Skeletal muscle satellite cell (primary cell): Measurements from ENCODE around the gene PYGM. TPM values are rescaled to one million over a fixed set of nuclear protein-coding genes. Genes with fewer than 3 reads are reported as not detected.
A peak's percentile ranks its signal among the peaks of the same experiment; 100 is the strongest.

Experiments
- H3K27me3 ChIP-seq: 2 replicates; pipeline ENCODE4 v1.7.0; 2013; ENCODE audit warnings: low read length; ENCODE audit not compliant: control insufficient read depth, insufficient read depth
- H3K36me3 ChIP-seq: 2 replicates; pipeline ENCODE4 v1.7.0; 2013; ENCODE audit warnings: mild to moderate bottlenecking, control low read depth, low read length; ENCODE audit not compliant: insufficient read depth
- H3K4me1 ChIP-seq: 2 replicates; pipeline ENCODE4 v1.7.0; 2013; ENCODE audit warnings: low read length; ENCODE audit not compliant: control insufficient read depth, insufficient read depth
- H3K4me2 ChIP-seq: 2 replicates; pipeline ENCODE4 v1.7.0; 2013; ENCODE audit warnings: mild to moderate bottlenecking, low read length
- H3K4me3 ChIP-seq: 2 replicates; pipeline ENCODE4 v1.7.0; 2013; ENCODE audit warnings: low read length
- H3K9ac ChIP-seq: 2 replicates; pipeline ENCODE4 v1.7.0; 2013; ENCODE audit warnings: mild to moderate bottlenecking, low read depth, low read length, moderate library complexity
- H3K9me3 ChIP-seq: replicated peaks from 2 replicates; pipeline ENCODE4 v1.7.0; 2013; ENCODE audit warnings: mild to moderate bottlenecking, control low read depth, low read length
- total RNA-seq: library from RNA; depleted of rRNA; stranded (reverse); fragments of >200 nt; gene quantifications from 2 replicates; pipeline ENCODE4 v1.2.3, GENCODE V29; 2012; rRNA removed

PYGM gene
- total RNA-seq = 0.76 and 0.87 TPM in 2 replicates

DNA sequence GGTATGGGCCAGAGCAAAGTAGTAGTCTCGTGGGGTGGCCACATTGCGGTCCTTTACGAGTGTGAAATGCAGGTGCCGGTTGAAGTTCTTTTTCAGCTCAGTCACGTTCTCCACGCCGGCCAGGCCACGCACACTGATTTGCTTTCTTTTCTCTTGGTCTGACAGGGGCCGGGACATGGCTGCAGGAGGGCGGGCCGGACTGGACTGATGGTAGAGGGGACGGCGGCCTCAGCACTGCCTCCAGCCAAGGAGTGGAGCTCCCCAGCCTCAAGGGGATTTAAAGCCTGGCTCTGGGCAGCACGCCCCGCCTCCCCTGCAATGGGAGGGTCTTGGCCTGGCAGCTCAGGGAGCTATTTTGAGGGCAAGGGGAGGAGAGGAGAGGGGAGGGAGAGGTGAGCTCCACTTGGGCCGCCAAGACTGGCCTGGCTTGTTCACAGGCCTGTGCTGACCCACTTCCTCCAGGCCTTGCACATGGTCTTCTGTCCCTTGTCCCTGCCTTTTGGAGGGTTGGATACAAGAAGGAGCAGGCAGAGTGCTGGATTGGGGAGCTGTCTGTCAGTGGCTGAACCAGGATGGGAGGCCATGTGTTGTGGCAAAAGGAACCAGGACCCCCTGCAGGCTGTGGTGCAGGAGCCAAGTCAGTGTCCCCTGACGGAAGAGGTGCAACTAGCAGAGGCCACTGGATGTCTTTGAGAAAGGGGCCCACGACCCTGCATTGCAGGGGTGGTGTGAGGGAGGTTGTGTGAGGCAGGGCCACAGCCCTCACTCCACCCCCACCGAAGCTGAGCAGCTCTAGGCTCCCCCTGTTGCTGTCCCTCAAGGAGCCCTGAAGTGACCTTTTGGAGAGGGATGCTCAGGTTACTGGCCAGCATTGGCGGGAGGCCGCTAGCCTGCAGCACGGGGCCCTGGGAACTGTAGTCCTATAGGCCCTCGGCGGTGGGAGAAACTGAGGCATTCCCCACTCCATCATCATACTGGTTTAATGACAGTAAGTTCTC is at the start of gene PYGM:
PYGM (minus strand) TSS at position 253 of the 998 bp plus-strand sequence; CDS start at position 177, 76 bp downstream.
- Histone ChIP-seq H3K9ac (no peak within 1 kb of the TSS), H3K4me3 (no peak within 1 kb of the TSS), H3K36me3 (peaks cover 34% of the 10 kb centered on the region), H3K9me3 (no peaks in the 10 kb centered on the region), H3K27me3 (no peaks in the 10 kb centered on the region), H3K4me1 (peaks cover 25% of the 10 kb centered on the region), H3K4me2 (no peak within 1 kb of the TSS)

DNA sequence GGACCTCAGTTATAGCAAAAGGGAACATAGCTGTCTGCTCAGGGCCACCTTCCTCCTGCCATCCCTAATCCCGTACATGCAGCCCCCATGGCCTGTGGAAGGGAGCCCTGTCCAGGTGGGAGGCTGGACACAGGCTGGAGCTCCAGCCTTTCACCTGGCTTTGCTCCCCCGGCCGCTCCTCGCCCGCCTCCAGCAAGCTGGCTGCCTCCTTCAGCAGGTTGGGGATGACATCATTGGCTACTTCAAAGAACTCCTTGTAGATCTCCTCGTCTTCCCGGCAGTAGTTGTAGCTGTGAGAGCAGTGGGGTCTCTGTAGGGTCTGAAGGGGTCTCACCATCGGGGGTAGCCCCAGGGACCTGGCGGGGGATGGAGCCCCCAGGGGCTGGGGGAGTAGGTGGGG is 45.7 kb upstream of the PYGM start:
- no peak overlapping the region for H3K4me2 ChIP-seq
- peaks cover 28% of the 10 kb centered on the region for H3K36me3 ChIP-seq
- H3K9ac ChIP-seq = no peak overlapping the region
- no peaks in the 10 kb centered on the region for H3K27me3 ChIP-seq
- H3K4me1 ChIP-seq = peaks cover 17% of the 10 kb centered on the region
- no peaks in the 10 kb centered on the region for H3K9me3 ChIP-seq
- H3K4me3 ChIP-seq = no peak overlapping the region

DNA sequence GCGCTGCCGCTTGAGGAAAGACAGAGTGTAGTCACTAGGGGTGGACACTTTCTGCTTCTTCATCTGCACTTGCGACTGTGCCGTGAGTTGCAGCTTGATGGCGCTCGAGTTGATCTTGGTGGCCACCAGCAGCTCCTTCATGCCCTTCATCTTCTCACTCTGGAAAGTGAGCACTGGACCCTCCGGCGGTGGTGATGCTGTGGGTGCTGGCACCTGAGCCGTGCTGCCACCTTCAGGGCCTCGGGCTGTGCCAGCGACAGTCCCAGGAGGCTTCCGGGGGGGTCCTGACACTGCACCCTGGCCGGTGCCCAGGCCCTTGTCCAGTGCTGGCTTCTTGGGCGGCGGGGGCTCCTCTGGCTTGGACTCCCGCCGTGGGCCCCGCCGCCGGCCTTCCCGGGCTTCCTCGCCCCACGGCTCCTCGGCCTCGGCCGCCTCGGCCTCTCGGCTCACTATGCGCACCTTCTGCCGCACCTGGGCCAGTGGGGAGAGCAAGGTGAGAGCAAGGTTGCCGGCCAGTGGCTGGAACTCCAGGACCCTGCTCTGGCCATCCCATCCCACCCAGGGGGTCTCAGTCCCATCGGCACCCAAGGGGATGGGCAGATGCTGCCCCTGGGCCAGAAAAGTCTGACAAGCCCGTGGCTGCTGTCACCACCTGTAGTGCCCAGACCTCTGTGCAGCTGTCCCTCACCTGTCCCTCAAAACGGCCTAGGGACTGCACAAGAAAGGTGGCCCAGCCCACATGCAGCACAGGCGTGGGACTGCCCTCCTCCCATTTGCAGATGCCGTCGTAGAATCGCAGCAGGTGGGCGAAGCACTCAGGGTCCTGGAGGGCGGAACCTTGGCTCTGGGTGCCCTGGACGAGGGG is 44.8 kb upstream of the PYGM start:
- no peaks in the 10 kb centered on the region for H3K9me3 ChIP-seq
- H3K36me3 ChIP-seq = peaks cover 28% of the 10 kb centered on the region
- H3K27me3 ChIP-seq = no peaks in the 10 kb centered on the region
- H3K9ac ChIP-seq = no peak overlapping the region
- peak overlapping the region; percentile 96 for H3K4me2 ChIP-seq
- no peak overlapping the region for H3K4me3 ChIP-seq
- H3K4me1 ChIP-seq = peaks cover 14% of the 10 kb centered on the region

DNA sequence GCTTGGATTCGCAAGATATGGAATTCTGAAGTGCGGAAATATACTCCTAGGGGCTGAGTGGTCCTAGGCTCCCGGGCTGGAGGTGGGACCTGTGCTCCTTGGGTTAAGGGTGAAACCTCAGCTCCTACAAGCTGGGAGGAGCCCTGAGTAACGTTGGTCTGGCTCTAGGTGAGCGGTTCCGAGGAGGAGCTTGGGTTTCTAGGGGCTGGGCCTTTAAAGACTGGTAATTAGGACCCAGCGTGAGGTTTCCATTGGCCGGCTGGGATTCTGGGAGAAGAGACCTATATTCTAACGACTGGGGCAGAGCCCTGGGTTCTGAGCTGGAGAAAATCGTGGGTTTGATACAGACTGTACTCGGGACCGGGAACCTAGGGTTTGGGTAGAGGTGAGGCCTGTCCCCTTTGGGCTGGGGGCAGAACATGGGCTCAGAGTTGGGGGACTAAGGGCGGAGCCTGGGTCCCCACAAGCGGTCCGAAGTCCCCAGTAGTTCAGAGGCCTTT is 44.1 kb upstream of the PYGM start:
- no peaks in the 10 kb centered on the region for H3K27me3 ChIP-seq
- H3K4me1 ChIP-seq = peaks cover 8% of the 10 kb centered on the region
- peak overlapping the region; percentile 96 for H3K4me2 ChIP-seq
- peak overlapping the region; percentile 86 for H3K9ac ChIP-seq
- H3K36me3 ChIP-seq = peaks cover 28% of the 10 kb centered on the region
- H3K9me3 ChIP-seq = no peaks in the 10 kb centered on the region
- H3K4me3 ChIP-seq = peak overlapping the region; percentile 77

DNA sequence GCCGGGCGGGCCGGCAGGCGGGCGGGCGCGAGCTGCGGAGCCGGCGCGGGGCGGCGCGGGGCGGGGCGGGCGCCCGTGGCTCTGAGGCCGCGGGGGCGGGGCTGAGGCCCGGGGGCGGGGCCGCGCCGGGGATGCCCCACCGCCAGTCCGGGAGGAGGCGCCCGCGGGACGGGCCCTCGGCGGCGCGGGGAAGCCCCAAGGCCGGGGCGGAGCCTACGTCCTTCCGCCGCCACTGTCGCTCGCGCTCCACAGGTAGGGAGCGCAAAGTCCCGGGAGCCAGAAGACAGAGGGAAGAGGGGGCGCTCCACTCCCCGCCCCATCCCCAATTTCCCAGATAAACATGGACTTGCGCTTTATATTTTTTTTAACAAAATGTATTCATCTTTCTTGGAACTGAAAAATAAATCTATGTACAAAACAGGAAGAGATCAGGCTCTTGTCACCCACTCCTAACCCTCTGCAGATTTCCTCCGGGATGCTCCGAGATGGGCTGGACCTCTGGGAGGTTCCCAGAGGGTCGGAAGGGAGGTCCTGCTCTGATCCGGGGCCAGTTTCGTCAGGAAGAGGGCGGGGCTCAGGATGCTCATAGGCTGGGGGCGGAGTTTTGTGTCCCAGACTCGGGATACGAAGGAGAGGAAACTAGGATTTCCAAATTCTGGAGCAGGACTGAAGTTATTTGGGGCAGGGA is 43.5 kb upstream of the PYGM start, which contains the start of gene MAP4K2:
MAP4K2 (minus strand) TSS at position 57 of the 688 bp plus-strand sequence. CDS start 65 bp downstream, outside the sequence.
- Histone ChIP-seq H3K27me3 (no peaks in the 10 kb centered on the region), H3K4me3 (peak within 1 kb of the TSS; percentile 77), H3K36me3 (peaks cover 27% of the 10 kb centered on the region), H3K4me1 (peaks cover 8% of the 10 kb centered on the region), H3K4me2 (peak within 1 kb of the TSS; percentile 96), H3K9ac (peak within 1 kb of the TSS; percentile 86), H3K9me3 (no peaks in the 10 kb centered on the region)

DNA sequence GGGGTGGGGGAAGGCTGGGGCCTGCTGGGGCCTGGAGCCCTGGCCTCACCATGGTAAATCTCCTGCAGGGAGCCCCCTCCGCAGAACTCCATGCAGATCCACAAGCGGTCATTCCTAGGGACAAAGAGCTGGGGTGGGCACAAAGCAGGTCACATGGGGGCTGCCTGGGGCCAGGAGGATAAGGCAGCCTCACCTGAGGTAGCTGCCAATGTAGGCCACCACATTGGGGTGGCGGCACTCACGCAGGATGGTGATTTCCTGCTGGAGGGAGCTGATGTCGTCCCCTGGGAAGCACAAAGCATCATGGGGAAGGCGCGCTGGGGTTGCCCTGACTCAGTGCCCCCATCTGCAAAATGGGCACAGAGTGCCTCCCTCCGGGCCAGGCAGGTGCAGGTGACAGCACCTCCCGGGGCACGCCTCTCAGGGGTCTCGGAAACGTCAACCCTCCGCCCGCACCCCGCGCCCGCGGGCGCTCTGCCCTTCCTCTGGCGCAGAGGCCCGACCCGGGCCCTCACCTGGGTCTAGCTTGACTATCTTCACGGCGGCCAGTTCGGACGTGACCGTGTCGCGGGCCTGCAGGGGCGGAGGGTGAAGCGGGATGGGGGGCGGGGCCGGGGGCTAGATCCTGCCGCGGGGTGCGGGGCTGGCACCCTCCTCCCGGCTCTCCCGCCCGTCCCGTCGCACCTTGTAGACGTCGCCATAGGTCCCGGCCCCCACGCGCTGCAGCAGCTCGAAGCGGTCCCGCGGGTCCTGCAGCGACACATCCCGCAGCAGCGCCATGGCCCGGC is 42.8 kb upstream of the PYGM start:
- H3K4me3 ChIP-seq = peak overlapping the region; percentile 77
- peaks cover 19% of the 10 kb centered on the region for H3K36me3 ChIP-seq
- no peaks in the 10 kb centered on the region for H3K9me3 ChIP-seq
- H3K9ac ChIP-seq = no peak overlapping the region
- peak overlapping the region; percentile 96 for H3K4me2 ChIP-seq
- H3K4me1 ChIP-seq = peaks cover 8% of the 10 kb centered on the region
- no peaks in the 10 kb centered on the region for H3K27me3 ChIP-seq

DNA sequence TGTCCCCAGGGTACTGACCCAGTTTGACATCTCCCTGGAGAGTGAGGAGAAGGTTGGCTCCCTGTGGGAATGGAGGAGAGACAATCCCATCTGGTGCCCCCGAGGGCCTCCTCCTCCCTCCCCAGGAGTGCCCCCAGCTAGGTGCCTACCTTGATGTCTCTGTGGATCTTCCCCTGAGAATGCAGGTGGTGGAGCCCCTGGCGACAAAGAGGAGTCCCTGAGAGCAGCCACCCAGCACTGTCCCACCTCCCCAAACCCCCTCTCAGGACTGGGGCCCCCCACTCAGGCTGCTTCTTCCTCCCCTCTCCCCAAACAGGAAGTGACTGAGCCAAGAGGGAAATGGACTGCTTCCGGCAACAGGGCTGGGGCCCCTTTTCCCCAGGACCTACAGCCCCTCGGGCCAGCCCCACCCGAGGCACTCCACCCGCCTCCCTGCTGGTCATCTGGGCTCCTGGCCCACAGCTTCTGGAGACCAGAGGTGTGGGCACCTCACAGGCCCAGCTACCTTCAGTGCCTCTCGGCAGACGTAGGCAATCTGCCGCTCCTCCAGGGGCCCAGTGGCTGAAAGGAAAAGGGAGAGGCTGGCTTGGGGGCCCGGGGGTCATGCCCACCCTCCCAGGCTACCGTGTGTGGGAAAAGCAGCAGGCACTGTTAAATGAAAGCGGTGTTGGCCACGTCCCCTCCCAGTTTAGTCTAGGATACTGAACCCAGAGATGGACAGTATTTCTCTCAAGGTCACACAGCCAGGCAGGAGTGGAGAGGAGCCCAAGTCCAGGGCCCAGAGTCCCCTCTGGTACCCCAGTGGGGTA is 42.0 kb upstream of the PYGM start:
- H3K9ac ChIP-seq = no peak overlapping the region
- peaks cover 8% of the 10 kb centered on the region for H3K4me1 ChIP-seq
- no peak overlapping the region for H3K4me3 ChIP-seq
- no peaks in the 10 kb centered on the region for H3K27me3 ChIP-seq
- peaks cover 16% of the 10 kb centered on the region for H3K36me3 ChIP-seq
- H3K4me2 ChIP-seq = no peak overlapping the region
- no peaks in the 10 kb centered on the region for H3K9me3 ChIP-seq

DNA sequence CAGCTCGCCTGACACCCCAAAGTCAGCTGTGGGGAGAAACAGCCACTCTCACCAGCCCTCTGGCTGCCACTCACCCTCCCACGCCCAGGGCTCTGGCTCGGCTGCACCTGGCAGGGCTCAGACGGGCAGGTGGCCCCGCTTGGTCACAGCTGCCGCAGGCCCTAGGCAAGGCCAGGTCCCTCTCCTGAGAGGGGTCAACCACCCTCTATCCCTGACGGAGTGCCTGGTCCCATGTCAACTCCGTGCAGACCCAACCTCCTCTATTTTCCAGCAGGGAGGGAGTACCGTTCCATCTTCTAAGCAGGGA is 41.3 kb upstream of the PYGM start:
- H3K36me3 ChIP-seq = peaks cover 16% of the 10 kb centered on the region
- H3K4me2 ChIP-seq = no peak overlapping the region
- no peak overlapping the region for H3K9ac ChIP-seq
- no peak overlapping the region for H3K4me3 ChIP-seq
- no peaks in the 10 kb centered on the region for H3K27me3 ChIP-seq
- H3K9me3 ChIP-seq = no peaks in the 10 kb centered on the region
- peaks cover 8% of the 10 kb centered on the region for H3K4me1 ChIP-seq

DNA sequence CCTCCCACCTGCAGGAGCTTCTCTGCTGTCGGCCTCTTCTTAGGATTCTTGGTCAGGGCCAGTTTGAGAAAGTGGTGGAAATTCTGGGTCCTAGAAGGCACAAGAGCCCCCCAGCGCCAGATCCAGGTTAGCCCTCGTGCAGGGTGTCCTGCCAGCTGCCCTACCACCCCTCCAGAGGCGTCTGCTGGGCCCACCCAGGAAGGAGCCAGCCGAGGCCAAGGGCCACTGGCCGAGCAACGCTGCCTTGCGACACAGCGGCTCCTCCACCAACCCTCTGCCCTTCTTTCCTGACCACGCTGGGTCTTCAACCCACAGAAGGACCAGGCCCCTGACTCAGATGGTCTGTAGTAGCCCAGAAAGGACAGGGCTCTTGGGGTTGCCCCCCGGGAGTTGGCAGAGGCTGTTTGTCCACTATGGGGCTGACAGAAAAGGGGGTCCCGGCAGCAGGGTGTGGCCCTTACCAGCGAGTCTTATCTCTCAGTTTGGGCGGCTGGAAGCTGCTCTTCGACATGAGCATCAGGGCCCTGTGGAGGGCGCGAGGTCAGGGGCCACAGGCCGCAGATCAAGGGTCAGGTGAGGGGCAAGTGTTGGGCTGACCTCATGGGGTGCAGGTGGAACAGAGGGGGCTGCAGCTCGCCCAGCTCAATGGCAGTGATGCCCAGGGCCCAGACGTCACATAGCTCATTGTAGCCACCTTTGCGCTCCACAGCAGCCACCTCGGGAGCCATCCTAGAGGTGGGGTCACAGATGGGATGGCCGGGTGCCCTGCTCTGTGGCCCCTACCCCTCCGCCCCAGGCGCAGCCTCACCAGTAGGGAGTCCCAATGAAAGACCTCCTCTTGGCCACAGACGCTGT is 40.8 kb upstream of the PYGM start:
- peaks cover 15% of the 10 kb centered on the region for H3K36me3 ChIP-seq
- H3K9ac ChIP-seq = no peak overlapping the region
- no peak overlapping the region for H3K4me3 ChIP-seq

More for the DNA sequence above, 40.8 kb upstream of the PYGM start:
- no peaks in the 10 kb centered on the region for H3K27me3 ChIP-seq
- no peak overlapping the region for H3K4me2 ChIP-seq
- H3K9me3 ChIP-seq = no peaks in the 10 kb centered on the region
- H3K4me1 ChIP-seq = peaks cover 8% of the 10 kb centered on the region
